ENCODE results near the gene CACNA2D2.

Gene CACNA2D2

DNA sequence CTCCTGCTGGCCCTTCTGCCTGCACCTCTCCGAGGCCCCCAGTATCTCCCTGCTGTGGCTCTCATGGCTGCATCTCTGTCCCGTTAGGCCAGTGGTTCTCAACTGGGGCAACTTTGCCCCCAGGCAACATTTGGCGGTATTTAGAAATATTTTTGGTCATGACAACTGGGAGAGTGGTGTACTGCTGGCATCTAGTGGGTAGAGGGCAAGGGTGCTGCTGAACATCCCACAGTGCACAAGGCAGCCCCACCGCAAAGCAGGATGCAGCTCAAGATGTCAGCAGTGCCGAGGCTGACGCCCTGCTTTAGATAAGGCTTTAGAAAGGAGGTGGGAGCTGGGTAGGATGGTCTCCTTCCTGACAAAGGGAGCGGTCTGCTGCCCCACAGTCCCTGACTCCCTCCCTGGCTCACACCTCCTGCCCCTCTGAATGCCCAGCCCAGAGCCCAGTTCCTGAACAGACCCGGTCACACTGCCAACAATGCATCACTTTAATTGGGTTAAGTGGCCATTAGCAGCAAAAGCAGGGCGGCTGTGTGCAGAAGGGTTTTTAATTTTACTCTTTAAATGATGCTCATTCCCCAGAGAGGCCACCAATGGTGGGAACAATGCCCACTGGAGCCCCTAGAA lies 75.3 kb downstream of the CACNA2D2 start:
- DNase-seq (ENCODE audit: low read depth, low spot score): no peak

DNA sequence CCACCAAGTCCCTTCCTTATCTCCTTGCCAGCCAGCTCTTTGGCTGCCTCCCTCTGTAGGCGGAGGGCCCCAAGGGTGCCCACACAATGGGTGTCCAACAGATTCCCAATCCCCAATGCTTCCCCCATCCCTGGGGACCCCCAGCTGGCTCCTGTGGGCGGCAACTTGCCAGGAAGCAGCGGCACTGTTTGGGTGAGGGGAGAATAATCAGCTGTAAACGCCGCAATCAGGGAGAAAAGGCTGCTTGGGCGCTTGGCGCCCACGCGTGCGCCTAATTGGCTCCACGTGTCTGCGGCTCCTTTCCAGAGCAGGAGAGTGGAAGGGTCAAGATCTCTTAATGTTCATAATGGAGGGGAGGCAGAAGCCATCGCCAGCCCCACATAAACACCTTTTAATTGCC lies 76.2 kb downstream of the CACNA2D2 start:
- no peak for DNase-seq (ENCODE audit: low read depth, low spot score)

- DNase-seq (ENCODE audit: low read depth, low spot score): no peak
Measured at GRCh38 chr3:50425911-50426310, 77.5 kb downstream of the CACNA2D2 start.

GRCh38 chr3:50423543-50423942 lies 79.9 kb downstream of the CACNA2D2 start:
- no peak for DNase-seq (ENCODE audit: low read depth, low spot score)

DNA sequence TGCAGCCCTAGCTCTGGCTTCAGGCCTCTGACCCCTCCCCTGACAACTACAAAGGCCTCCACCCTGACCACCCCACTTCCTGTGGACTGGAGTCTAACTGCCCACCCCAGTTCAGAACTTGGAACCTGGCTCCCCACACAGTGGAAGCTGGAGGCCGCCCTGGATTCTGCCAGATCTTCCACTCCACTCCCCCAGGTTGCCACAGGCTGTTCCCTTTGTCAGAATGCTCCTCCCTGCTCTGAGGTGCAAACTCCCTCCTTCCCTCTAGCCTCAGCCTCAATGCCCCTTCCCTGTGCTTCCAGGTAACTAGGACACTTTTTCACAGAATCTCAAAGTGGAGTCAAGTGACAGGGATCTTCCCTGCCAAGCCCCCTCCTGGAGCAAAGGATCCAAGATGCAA lies 81.3 kb downstream of the CACNA2D2 start:
- DNase-seq (ENCODE audit: low read depth, low spot score): no peak

- DNase-seq (ENCODE audit: low read depth, low spot score): no peak
Measured at GRCh38 chr3:50419595-50420370, 83.7 kb downstream of the CACNA2D2 start.

DNA sequence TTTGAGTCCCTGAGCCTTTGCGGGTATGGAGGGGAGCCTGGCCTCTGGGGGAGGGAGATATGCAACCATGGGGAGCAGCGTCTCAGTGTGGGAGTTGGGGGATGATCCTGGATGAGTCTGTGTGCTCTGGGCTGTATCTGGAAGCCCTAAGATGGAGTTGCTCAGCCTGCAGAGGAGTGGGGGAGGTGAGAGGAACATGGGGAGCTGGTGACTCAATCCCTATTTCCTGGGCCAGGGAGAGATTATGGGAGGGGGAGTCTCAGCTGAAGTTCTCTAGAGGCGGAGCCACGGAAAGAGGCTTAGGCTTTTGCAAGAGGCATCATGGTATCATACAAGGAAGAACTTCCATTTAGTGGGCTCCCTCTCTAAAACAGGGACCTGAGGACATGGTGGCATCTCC lies 84.6 kb downstream of the CACNA2D2 start:
- no peak for DNase-seq (ENCODE audit: low read depth, low spot score)

DNA sequence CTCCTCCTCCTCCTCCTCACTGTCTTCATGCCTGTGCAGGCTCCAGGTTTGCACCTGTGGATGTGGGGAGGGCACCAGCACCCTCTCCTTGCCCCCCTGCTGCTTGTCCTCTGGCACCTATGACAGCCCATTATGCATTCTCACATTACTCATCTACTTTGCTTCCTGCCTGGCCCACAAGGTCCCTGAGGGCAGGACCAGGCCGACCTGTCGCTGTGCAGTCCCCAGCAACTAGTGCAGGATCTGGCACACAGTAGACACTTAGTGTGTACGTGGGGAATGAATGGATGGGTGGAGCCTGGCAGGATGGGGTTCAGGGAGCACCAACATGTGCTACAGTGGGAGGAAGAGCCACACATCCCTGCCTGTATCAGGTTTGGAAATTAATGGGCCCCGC lies 85.8 kb downstream of the CACNA2D2 start:
- DNase-seq (ENCODE audit: low read depth, low spot score): no peak

DNA sequence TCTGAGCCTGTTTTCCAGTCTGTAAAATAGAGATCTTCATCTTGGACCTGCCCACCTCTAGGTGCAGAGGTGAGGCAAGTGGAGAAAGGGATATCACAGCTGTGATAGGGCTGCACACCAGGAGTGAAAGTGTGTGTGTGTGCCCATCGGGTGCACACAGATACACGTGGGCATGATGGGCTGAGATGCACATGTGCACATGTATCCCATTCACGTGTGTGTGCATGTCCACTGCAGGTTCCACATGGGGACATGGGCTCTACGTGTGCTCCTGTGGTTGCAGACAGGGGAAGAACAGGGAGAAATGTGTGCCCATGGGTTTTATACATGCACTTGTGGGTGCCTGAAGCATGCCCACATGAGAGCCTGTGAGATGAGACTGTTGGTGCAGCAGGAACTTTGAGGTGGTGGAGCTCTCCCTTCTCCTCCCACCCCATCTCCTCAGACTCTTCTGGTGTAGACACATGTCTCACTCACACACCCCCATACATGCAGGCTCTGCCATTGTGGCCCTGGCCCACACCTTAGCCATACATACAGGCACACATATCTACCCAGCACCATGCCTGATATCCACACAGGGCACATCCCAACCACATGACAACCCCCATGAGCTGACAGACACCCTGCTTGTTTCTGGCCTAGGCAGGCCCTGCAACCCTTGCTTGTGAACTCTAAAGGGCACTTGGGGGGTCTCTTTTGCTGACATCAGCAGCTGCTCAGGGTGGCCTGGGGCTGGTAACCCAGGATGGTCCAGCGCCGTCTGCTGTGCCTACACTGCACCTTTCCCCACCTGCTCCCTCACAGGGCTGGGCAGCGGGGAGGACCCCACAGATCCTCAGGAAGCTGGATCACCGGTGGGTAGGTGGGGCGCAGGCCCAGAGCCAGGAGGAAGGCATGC lies 86.4 kb downstream of the CACNA2D2 start:
- no peak for DNase-seq (ENCODE audit: low read depth, low spot score)

DNA sequence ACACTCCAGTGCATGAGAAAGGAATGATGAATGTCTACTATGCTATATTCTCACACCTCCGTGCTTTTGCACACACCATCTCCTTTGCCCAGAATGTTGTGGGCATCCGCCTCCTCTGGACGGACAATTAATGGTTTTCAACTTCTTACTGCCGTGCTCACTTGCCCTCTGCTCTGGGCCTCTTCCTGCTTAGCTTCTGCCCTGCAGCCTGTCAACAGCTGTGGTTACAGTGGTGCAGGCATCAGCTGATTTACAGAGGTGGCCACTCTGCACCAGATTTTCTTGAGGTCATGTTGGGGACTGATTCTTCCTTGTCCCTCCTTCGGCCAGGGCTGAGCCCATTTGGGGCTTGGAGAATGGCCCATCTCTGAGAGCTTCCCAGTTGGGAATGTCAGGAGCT lies 87.6 kb downstream of the CACNA2D2 start:
- no peak for DNase-seq (ENCODE audit: low read depth, low spot score)

- DNase-seq (ENCODE audit: low read depth, low spot score): peak; percentile 26
Measured at GRCh38 chr3:50415061-50415460, 88.4 kb downstream of the CACNA2D2 start.

- no peak for DNase-seq (ENCODE audit: low read depth, low spot score)
Measured at GRCh38 chr3:50414616-50415015, 88.8 kb downstream of the CACNA2D2 start.

DNA sequence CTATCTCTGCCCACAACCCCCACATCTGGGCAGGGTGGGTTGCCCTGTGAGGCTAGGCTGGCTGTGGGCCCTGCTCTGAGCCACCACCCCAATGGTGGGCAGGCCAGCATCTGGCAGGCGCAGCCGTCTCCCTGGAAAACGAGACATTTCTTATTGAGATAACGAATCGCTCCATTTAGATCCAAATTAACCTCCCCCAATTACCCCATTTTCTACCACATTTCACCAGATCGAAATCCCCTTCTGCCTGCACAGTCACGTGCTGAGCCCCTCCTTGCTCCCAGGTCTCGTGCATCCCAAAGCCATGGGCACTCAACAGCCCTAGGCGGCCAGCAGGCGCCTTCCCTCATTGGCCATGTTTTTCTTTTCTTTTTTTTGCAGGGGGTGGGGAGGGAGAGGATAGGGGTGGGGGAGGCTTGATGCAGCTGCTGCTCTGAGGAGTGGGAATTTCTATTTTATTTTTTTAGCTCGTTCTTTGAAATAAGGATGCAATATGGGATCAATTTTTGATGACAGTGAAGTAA lies 91.1 kb downstream of the CACNA2D2 start:
- no peak for DNase-seq (ENCODE audit: low read depth, low spot score)

- no peak for DNase-seq (ENCODE audit: low read depth, low spot score)
Measured at GRCh38 chr3:50411229-50411628, 92.2 kb downstream of the CACNA2D2 start.

GRCh38 chr3:50410608-50411139 lies 92.8 kb downstream of the CACNA2D2 start:
- no peak for DNase-seq (ENCODE audit: low read depth, low spot score)

- DNase-seq (ENCODE audit: low read depth, low spot score): no peak
Measured at GRCh38 chr3:50410185-50410584, 93.2 kb downstream of the CACNA2D2 start.

DNA sequence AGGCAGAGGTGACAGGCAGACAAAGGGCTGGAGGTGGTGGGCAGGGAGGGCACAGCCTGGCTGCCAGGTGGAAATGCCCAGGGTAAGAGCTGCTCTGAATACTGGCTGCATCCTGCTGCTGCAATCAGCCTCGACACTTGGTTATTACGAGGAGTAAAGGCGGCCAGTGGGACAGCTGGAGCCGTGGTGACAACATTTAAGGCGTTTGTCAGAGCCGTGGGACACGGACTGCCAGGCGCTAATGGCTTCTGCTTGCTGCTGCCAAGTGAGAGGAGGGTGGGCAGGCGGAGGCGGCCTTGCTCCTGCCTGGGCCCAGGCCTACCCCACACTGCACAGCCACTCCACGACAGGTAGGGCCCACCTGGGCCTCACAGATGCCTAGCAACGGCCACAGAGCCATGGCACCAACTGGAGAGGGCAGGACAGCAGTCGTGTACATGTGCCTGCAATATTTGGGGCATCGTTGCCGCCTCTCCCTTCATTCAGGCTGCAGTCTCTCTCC lies 94.9 kb downstream of the CACNA2D2 start:
- no peak for DNase-seq (ENCODE audit: low read depth, low spot score)

DNA sequence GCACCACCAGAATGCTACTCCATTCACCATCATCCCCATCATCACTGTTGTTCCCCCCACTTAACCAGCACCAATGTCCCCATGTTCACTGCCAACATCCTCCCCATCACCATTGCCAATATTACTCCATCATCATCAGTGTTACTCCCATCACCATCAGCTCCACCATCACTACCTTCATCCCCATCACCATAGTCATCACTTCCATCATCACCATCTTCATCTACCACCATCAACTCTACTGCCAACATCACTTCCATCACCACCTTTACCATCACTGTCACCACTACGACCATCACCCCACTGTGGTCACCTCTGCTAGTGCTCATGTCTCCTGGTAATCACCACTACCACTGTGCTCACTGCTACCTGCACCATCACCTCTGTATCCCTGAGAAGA lies 96.9 kb downstream of the CACNA2D2 start:
- no peak for DNase-seq (ENCODE audit: low read depth, low spot score)

DNA sequence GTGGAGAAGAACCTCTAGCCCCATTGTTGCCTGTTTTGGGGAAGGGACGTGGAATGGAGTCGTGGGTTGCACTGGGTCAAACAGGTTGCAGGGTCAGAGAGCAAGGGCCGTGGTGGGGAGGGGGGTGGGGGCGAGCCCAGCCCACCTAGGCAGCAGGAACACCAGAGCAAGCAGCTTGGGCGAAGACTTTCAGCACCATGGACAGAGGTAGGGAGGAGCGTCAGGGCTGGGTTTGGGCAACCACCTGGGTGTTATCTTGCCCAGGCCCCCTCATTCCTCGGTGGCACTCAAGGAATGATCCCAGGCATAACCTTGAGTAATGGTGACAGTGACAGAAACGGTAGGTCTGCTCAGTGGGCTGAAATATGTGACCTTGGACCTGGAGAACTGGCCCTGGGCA lies 98.2 kb downstream of the CACNA2D2 start:
- DNase-seq (ENCODE audit: low read depth, low spot score): peak; percentile 55

DNA sequence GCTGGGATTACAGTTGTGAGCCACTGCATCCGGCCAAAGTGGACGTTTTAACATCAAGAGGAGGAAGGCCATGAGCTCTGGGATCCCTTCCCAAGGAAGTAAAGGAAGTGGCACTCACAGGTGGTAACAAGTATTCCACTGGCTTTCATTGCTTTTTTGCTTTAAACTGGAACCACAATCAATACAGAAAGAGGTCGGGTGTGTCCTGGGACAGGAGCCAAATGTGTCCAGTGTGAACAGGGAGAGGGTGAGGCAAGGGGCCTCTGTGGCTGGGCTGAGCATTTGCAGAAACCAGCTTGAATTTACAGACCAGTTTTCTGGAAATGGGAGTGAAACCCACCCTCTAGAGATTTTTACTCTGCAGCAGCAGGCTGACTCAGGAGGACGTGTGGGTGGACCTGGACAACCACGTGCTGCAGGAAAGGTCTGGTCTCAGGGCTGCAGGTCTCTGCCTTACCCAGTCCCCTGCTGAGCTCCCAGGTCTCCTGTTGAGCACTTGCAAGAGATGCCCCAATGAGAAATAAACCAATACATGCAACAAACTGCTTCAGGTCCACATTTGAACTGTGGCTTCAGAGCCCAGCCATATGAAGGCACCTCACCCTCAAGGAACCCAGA lies 101.3 kb downstream of the CACNA2D2 start:
- DNase-seq (ENCODE audit: low read depth, low spot score): no peak

- no peak for DNase-seq (ENCODE audit: low read depth, low spot score)
Measured at GRCh38 chr3:50396502-50396901, 106.9 kb downstream of the CACNA2D2 start.
